Activated CD8-positive, alpha-beta memory T cell treated with anti-CD3 and anti-CD28 coated beads, Interleukin-2, amount 50 U/mL, for 1 hour (primary cell): ENCODE results near the gene OR2T8.

Experiments used
- DNase-seq: peaks from one replicate; pipeline ENCODE4 v3.0.0-alpha.2; 2020; ENCODE audit errors: extremely low read depth

The OR2T8 gene

GRCh38 chr1:247961791-247962190 lies 41.7 kb downstream of the OR2T8 start:
- DNase-seq = no peak

GRCh38 chr1:247962911-247963588 lies 43.0 kb downstream of the OR2T8 start:
- DNase-seq = no peak

GRCh38 chr1:247964933-247965332 lies 44.9 kb downstream of the OR2T8 start, which contains the start of gene OR2AK2:
TSS of gene OR2AK2 (plus strand) at chr1:247965233. CDS start at chr1:247965377, 144 bp downstream.
- no peak for DNase-seq

- DNase-seq = no peak
Observed at GRCh38 chr1:247966532-247967204, 46.6 kb downstream of the OR2T8 start.
